ENCODE results near the gene ANO2. TPM values are rescaled to one million over a fixed set of nuclear protein-coding genes. Genes with fewer than 3 reads are reported as not detected.

Gene ANO2
- total and polyA plus RNA-seq, 2 experiments from 2014 or later: 0.21 TPM; not detected in 1

DNA sequence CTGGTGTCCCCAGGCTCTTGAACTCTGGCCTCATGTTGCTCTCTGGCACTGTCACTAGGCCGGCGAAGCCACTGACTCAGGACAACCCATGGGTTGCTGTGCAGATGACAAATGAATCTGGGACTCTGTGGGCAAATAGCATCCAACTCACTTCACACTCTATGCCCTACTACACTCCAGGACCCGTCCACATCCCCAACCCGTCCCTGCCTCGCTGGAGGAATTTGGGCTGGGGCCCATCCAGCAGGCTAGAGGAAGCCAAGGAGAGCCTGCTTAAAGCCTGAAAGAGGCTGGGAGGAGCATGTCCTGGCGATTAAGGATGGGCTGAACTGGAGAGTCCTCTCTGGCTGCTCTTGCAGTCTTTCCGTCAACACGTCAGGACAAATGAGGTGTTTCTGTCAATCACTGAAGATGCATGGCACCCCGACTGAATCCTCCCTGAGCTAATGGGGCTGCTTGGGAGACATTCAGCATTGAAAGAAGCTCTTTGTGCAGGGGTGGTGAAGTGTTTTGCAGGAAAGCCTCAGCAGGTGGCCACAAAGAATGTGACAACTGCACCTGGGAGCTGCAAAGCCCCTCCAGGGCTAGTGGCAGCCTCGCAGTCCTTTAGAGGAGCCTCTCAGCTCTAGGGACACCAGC, 71.7 kb downstream of the ANO2 start:
- H3K27me3 ChIP-seq: no peaks in the 10 kb centered on the region
- no peak overlapping the region for H3K4me3 ChIP-seq
- no peaks in the 10 kb centered on the region for H3K36me3 ChIP-seq
- DNase-seq (ENCODE audit: low read depth in 1 of 2, low spot score in 1 of 2): no peak
- no peak overlapping the region for H3K27ac ChIP-seq
- TF ChIP-seq, protein P1, sequence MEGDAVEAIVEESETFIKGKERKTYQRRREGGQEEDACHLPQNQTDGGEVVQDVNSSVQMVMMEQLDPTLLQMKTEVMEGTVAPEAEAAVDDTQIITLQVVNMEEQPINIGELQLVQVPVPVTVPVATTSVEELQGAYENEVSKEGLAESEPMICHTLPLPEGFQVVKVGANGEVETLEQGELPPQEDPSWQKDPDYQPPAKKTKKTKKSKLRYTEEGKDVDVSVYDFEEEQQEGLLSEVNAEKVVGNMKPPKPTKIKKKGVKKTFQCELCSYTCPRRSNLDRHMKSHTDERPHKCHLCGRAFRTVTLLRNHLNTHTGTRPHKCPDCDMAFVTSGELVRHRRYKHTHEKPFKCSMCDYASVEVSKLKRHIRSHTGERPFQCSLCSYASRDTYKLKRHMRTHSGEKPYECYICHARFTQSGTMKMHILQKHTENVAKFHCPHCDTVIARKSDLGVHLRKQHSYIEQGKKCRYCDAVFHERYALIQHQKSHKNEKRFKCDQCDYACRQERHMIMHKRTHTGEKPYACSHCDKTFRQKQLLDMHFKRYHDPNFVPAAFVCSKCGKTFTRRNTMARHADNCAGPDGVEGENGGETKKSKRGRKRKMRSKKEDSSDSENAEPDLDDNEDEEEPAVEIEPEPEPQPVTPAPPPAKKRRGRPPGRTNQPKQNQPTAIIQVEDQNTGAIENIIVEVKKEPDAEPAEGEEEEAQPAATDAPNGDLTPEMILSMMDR (IDR thresholded peaks at IDR 0.05; ENCODE audit: low read depth, low read length): no peak
- H3K4me1 ChIP-seq (ENCODE audit: low read depth): no peaks in the 10 kb centered on the region
- no peaks in the 10 kb centered on the region for H3K9me3 ChIP-seq (ENCODE audit: low read depth)

GRCh38 chr12:5872745-5873144, 72.3 kb downstream of the ANO2 start:
- Histone ChIP-seq H3K36me3 (no peaks in the 10 kb centered on the region), H3K4me3 (no peak overlapping the region), H3K4me1 (ENCODE audit: low read depth) (no peaks in the 10 kb centered on the region), H3K9me3 (ENCODE audit: low read depth) (no peaks in the 10 kb centered on the region), H3K27ac (no peak overlapping the region), H3K27me3 (no peaks in the 10 kb centered on the region)
- TF ChIP-seq, protein P1 (IDR thresholded peaks at IDR 0.05; ENCODE audit: low read depth, low read length): no peak
- peak in 1 of 2 donors; percentile 36 for DNase-seq (ENCODE audit: low read depth in 1 of 2, low spot score in 1 of 2)

DNA sequence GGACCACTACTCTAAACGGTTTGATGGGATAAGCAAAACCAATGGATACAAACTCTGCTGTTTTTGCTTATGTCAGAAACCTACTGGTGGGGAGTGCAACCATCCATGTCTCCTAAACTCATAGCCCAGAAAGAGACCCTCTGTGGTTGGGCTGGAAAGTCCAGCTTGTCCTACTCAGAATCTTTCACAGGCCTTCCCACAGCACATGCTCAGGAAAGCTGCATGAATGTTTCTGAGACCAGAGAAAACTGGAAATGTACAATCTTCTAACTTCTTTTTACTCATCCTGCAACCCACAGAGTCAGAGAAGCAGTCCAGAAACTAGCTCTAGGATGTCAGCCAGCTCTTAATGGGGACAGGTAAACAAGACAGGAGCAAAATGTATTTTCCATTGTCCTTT, 73.3 kb downstream of the ANO2 start:
- H3K4me3 ChIP-seq: no peak overlapping the region
- no peak overlapping the region for H3K27ac ChIP-seq
- TF ChIP-seq, protein P1 (IDR thresholded peaks at IDR 0.05; ENCODE audit: low read depth, low read length): no peak
- H3K9me3 ChIP-seq (ENCODE audit: low read depth): no peaks in the 10 kb centered on the region
- H3K27me3 ChIP-seq: no peaks in the 10 kb centered on the region
- H3K4me1 ChIP-seq (ENCODE audit: low read depth): no peaks in the 10 kb centered on the region
- no peak for DNase-seq (ENCODE audit: low read depth in 1 of 2, low spot score in 1 of 2)
- H3K36me3 ChIP-seq: no peaks in the 10 kb centered on the region

DNA sequence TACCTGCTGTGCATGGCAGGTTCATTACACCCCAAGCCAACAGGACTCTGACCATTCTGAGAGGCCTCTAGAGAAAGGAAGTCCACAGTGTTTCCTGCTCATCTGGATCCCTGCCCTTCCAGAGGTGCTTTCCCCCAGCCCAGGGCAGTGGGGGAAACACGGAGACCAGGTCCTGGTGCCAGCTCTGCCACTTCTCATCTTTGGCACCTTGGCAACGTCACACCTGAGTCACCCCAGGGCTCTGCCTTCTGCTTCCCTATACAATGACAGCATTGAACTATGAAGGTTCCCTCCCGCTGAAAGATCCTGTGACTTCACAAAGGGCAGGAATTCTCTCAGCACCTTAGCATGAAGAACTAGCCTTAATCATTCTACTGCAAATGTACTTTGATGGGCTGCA, 74.9 kb downstream of the ANO2 start:
- no peak for DNase-seq (ENCODE audit: low read depth in 1 of 2, low spot score in 1 of 2)
- H3K27me3 ChIP-seq: no peaks in the 10 kb centered on the region
- H3K36me3 ChIP-seq: no peaks in the 10 kb centered on the region
- H3K4me1 ChIP-seq (ENCODE audit: low read depth): no peaks in the 10 kb centered on the region
- H3K27ac ChIP-seq: no peak overlapping the region
- TF ChIP-seq, protein P1 (IDR thresholded peaks at IDR 0.05; ENCODE audit: low read depth, low read length): no peak
- H3K9me3 ChIP-seq (ENCODE audit: low read depth): no peaks in the 10 kb centered on the region
- H3K4me3 ChIP-seq: no peak overlapping the region

DNA sequence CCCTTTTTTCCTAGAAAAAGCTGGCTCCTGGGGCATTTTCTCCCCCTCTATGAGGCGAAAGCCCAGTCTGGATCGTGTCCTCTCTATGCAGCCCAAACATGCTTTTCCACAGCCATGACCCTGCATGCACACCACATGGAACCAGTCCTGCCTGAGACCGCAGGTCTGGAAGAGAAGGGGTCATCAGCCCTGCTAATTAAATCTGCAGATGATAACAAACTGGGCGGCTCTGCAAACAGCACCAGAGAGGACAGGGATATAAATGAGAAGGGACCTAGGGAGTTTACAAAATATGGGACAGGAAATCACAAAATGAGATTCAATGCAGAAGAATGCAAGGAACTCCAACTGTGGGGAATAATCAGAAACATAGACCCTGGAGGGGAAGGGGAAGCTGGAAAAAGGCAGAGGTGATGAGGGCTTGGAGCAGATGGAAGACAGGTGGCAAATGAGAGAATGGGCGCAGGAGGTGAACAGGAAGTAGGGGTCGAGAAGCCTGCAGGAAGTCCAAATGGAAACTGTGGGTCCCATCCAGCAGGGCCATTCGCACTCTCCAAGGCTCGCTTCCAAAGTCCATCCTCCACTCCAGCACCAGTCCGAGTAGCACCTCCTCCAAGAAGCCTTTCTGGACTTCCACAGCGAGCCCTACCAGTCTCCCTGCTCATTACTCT, 76.3 kb downstream of the ANO2 start:
- no peak overlapping the region for H3K4me3 ChIP-seq
- H3K27ac ChIP-seq: no peak overlapping the region
- TF ChIP-seq, protein P1 (IDR thresholded peaks at IDR 0.05; ENCODE audit: low read depth, low read length): no peak
- H3K36me3 ChIP-seq: no peaks in the 10 kb centered on the region
- H3K4me1 ChIP-seq (ENCODE audit: low read depth): no peaks in the 10 kb centered on the region
- DNase-seq (ENCODE audit: low read depth in 1 of 2, low spot score in 1 of 2): no peak
- no peaks in the 10 kb centered on the region for H3K9me3 ChIP-seq (ENCODE audit: low read depth)
- H3K27me3 ChIP-seq: no peaks in the 10 kb centered on the region

Measured in cardiac muscle cell (in vitro differentiated cells and primary cell).